HepG2 (cell line): Measurements from ENCODE around the gene ASB3. TPM values are rescaled to one million over a fixed set of nuclear protein-coding genes. Genes with fewer than 3 reads are reported as not detected.

Experiments
- ATAC-seq: fragments of 200-7000 bp; cut with Tn5 transposase; 3 replicates; pipeline ENCODE4 v1.9.1; 2020; ENCODE audit warnings: mild to moderate bottlenecking, moderate library complexity
- BruUV-seq: library from RNA; stranded (reverse); fragments of 400-500 nt; replicated peaks from 2 replicates; lab custom pipeline; 2021; lab: Mats Ljungman, UMichigan
- CTCF ChIA-PET: fragments of 300-600 bp; formaldehyde crosslinking; extraction: SDS; loops from one replicate; lab custom pipeline; 2021; ENCODE audit warnings: low total read pairs, inconsistent platforms, low intra/inter-chr PET ratio; lab: Yijun Ruan, JAX
- POLR2A ChIA-PET: fragments of 350-600 bp; sonication (Branson Sonifier 250); formaldehyde crosslinking; loops from one replicate; lab custom pipeline; 2020; ENCODE audit warnings: antibody characterized with exemption, inconsistent platforms; lab: Yijun Ruan, JAX
- DNase-seq: peaks from one replicate; pipeline ENCODE4 v3.0.0-alpha.2; 2015; ENCODE audit warnings: low spot score
- FAIRE-seq: peaks from 3 replicates; lab custom pipeline; 2011; peaks lifted over from hg19 to GRCh38; lab: Jason Lieb, UNC
- H2AFZ ChIP-seq: one replicate; pipeline ENCODE4 v1.6.1; 2011; ENCODE audit warnings: low read length, inconsistent platforms
- H3K27ac ChIP-seq: fragments of 300-600 bp; 3 replicates; pipeline ENCODE4 v1.8.0; 2011; ENCODE audit warnings: mixed run types, mild to moderate bottlenecking, mixed read lengths, low read length, inconsistent platforms; ENCODE audit not compliant: insufficient read depth; ENCODE audit errors: extremely low read length
- H3K27me3 ChIP-seq, 2 experiments: fragments of 200-600 bp in 1 of 2; 2 replicates in 1 of 2; 3 replicates in 1 of 2; pipeline versions ENCODE4 v1.6.0 to v1.8.0; 2011; ENCODE audit warnings: low read length in 2 of 2, mild to moderate bottlenecking in 2 of 2, moderate library complexity in 2 of 2, inconsistent platforms in 1 of 2; ENCODE audit not compliant: insufficient read depth in 2 of 2, control insufficient read depth in 1 of 2
- H3K36me3 ChIP-seq, 2 experiments: fragments of 200-600 bp in 1 of 2; replicated peaks in 1 of 2; 2 replicates in 1 of 2; 3 replicates in 1 of 2; pipeline versions ENCODE4 v1.5.1 to v1.8.0; 2011; ENCODE audit warnings: low read length in 2 of 2, inconsistent platforms in 1 of 2; ENCODE audit not compliant: insufficient read depth in 2 of 2, control insufficient read depth in 1 of 2
- H3K4me1 ChIP-seq: 2 replicates; pipeline ENCODE4 v1.5.1; 2012; ENCODE audit warnings: low read length, inconsistent platforms; ENCODE audit not compliant: insufficient read depth
- H3K4me2 ChIP-seq: 2 replicates; pipeline ENCODE4 v1.6.0; 2011; ENCODE audit warnings: low read depth, low read length, inconsistent platforms
- H3K4me3 ChIP-seq, 3 experiments: fragments of 200-600 bp in 1 of 3; sonication (generic), shearing (Covaris generic) in 1 of 3; replicated peaks in 1 of 3; 2 replicates each; pipeline ENCODE4 v1.5.1; 2011 to 2016; ENCODE audit warnings: low read length in 3 of 3, inconsistent platforms in 2 of 3, low read depth in 2 of 3, mild to moderate bottlenecking in 2 of 3, control low read depth in 1 of 3, mixed read lengths in 1 of 3; ENCODE audit not compliant: insufficient read depth in 1 of 3
- H3K79me2 ChIP-seq: one replicate; pipeline ENCODE4 v1.6.1; 2011; ENCODE audit warnings: low read length, inconsistent platforms; ENCODE audit not compliant: insufficient read depth
- H3K9ac ChIP-seq: 2 replicates; pipeline ENCODE4 v1.6.0; 2011; ENCODE audit warnings: mild to moderate bottlenecking, low read depth, low read length, inconsistent platforms; ENCODE audit not compliant: insufficient read depth
- H3K9me3 ChIP-seq: 2 replicates; pipeline ENCODE4 v1.5.1; 2012; ENCODE audit warnings: mild to moderate bottlenecking, low read length
- H4K20me1 ChIP-seq: 2 replicates; pipeline ENCODE4 v1.6.0; 2011; ENCODE audit warnings: inconsistent platforms, mild to moderate bottlenecking, low read length, moderate library complexity; ENCODE audit not compliant: insufficient read depth
- AGO1 ChIP-seq: fragments of 200-400 bp; formaldehyde crosslinking; IDR thresholded peaks from 2 replicates; pipeline ENCODE4 v1.6.1; 2017; ENCODE audit warnings: mild to moderate bottlenecking, low read depth, low read length, moderate library complexity; ENCODE audit not compliant: poor library complexity, severe bottlenecking
- ASH2L ChIP-seq: fragments of 300-600, 200-600 bp; sonication (generic); IDR thresholded peaks from 2 replicates; pipeline ENCODE4 v1.7.0; 2017; ENCODE audit warnings: low read depth, mild to moderate bottlenecking, moderate library complexity, mixed read lengths, low read length; ENCODE audit not compliant: insufficient read length
- ZFP1 ChIP-seq: IDR thresholded peaks from 2 replicates; pipeline ENCODE4 v1.6.1; 2016
- ZNF441 ChIP-seq: sonication (generic); formaldehyde crosslinking; IDR thresholded peaks from 2 replicates; pipeline ENCODE4 v1.7.0; 2021; ENCODE audit warnings: missing genetic modification reagents, borderline replicate concordance
- ZNF605 ChIP-seq: sonication (generic); formaldehyde crosslinking; IDR thresholded peaks from 2 replicates; pipeline ENCODE4 v1.8.0; 2022; ENCODE audit warnings: mild to moderate bottlenecking, missing genetic modification reagents
- ZNF7 ChIP-seq: IDR thresholded peaks from 2 replicates; pipeline ENCODE4 v1.6.1; 2016; ENCODE audit warnings: missing biosample characterization, missing genetic modification reagents
- ZNF775 ChIP-seq: sonication (generic); formaldehyde crosslinking; IDR thresholded peaks from 2 replicates; pipeline ENCODE4 v1.4.0; 2020; ENCODE audit warnings: missing genetic modification reagents, mild to moderate bottlenecking, moderate library complexity, borderline replicate concordance
- WGBS: methylation state at CpG from one replicate; pipeline ENCODE4 v1.1.6; 2017; ENCODE audit warnings: low lambda C conversion rate; 5-methylcytosine and 5-hydroxymethylcytosine counted together
- in situ Hi-C: cut with HindIII; loops from 2 replicates; pipeline ENCODE4 v1.10.0; 2017; ENCODE audit warnings: low pct_unique_long_range_greater_than_20kb; ENCODE audit not compliant: extremely low pct_ligation_motif_present
- intact Hi-C: fragments of 100-400 bp; cut with micrococcal nuclease; formaldehyde crosslinking; loops from one replicate; pipeline ENCODE4 v1.10.0; 2022; ENCODE audit not compliant: unreplicated experiment
- polyA plus RNA-seq, 8 experiments: library from polyadenylated mRNA; depleted of rRNA in 3 of 8; stranded (reverse) in 7 of 8; unstranded in 1 of 8; fragments of >200 nt; fragmentation: Illumina TruSeq in 4 of 8; extraction: Trizol in 4 of 8; gene quantifications; 2 replicates each; pipeline versions ENCODE4 v1.2.1 to v1.2.3, GENCODE V29; 2011 to 2016; ENCODE audit warnings: low read depth in 4 of 8, missing spikeins in 1 of 8, mixed read lengths in 1 of 8; ENCODE audit not compliant: insufficient read depth in 1 of 8
- total RNA-seq, 5 experiments: library from RNA; depleted of rRNA; stranded (reverse); fragments of >200 nt; fragmentation: Illumina TruSeq; extraction: Trizol; gene quantifications; 2 replicates each; pipeline ENCODE4 v1.2.3, GENCODE V29; 2016; ENCODE audit warnings: low read depth in 1 of 5
- TF ChIP-seq, protein P1 (sequence below): sonication (generic); formaldehyde crosslinking; conservative IDR thresholded peaks from 2 replicates; pipeline ENCODE4 v1.8.1; 2023; ENCODE audit warnings: missing genetic modification reagents
- TF ChIP-seq, protein P2 (sequence below): sonication (generic); formaldehyde crosslinking; IDR thresholded peaks from 2 replicates; pipeline ENCODE4 v1.5.0; 2020; ENCODE audit warnings: missing genetic modification reagents
- TF ChIP-seq, protein P3 (sequence below): sonication (generic); formaldehyde crosslinking; IDR thresholded peaks from 2 replicates; pipeline ENCODE4 v1.8.1; 2023; ENCODE audit warnings: mild to moderate bottlenecking, inconsistent platforms, moderate library complexity, missing genetic modification reagents, borderline replicate concordance
- TF ChIP-seq, protein P4 (sequence below): sonication (generic); formaldehyde crosslinking; IDR thresholded peaks from 2 replicates; pipeline ENCODE4 v1.5.0; 2020; ENCODE audit warnings: mild to moderate bottlenecking, missing genetic modification reagents

ASB3 gene
- total and polyA plus RNA-seq, 2 of the 13 experiments (the other 11 are each of a cell fraction or from before 2014, with no cell fraction given), result 40.1 to 41.8 TPM

DNA sequence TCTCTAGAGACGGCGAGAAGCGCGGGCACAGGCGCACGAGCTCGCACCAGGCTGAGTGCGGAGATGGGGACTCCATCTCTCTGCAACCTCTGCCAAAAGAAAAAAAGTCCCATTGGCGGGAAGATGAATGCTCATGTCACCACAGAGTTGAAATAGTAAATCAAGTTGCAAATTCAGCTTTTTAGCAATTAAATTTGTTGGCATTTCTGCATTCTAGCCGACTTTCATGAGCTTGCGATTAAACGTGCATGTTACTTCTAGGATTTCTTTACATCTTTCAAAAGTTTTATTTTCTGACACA, 18.6 kb downstream of the ASB3 start:
- H3K27me3 ChIP-seq, result no peaks in the 10 kb centered on the region; a peak in 1 of 5 replicates
- WGBS, result 3% methylated on average over 12 of the region's 12 CpGs
- peak overlapping the region; percentile 76 for H3K9ac ChIP-seq
- peak overlapping the region; percentile 80 to 90 (median 82) for H3K4me3 ChIP-seq
- H3K9me3 ChIP-seq, result no peaks in the 10 kb centered on the region
- H3K27ac ChIP-seq, result peak overlapping the region; percentile 73
- no peak overlapping the region for H2AFZ ChIP-seq
- no peak for DNase-seq
- POLR2A ChIA-PET, result interaction anchor here (0.6 to 7.0 kb wide), 3 partner anchors 18 to 351 kb away, joined by 3 to 53 read pairs (median 4); partner anchors contain the start of genes ASB3, ERLEC1 and PSME4
- intact Hi-C loops (no loop called here), in situ Hi-C loops (no loop called here)
- TF ChIP-seq ZFP1 (CRISPR knock-in tag) (0 out of 2 replicates have a peak, but pooled peaks have one; percentile 8), ASH2L (peak; percentile 0), ZNF7 (CRISPR knock-in tag) (peak; percentile 82), ZNF441 (CRISPR knock-in tag) (no peak), ZNF605 (CRISPR knock-in tag) (no peak), ZNF775 (CRISPR knock-in tag) (no peak; the same call in 1 of the 2 replicates), AGO1 (peak; percentile 17)
- TF ChIP-seq, protein P1, sequence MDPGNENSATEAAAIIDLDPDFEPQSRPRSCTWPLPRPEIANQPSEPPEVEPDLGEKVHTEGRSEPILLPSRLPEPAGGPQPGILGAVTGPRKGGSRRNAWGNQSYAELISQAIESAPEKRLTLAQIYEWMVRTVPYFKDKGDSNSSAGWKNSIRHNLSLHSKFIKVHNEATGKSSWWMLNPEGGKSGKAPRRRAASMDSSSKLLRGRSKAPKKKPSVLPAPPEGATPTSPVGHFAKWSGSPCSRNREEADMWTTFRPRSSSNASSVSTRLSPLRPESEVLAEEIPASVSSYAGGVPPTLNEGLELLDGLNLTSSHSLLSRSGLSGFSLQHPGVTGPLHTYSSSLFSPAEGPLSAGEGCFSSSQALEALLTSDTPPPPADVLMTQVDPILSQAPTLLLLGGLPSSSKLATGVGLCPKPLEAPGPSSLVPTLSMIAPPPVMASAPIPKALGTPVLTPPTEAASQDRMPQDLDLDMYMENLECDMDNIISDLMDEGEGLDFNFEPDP (CRISPR knock-in tag), result no peak
- TF ChIP-seq, protein P2, sequence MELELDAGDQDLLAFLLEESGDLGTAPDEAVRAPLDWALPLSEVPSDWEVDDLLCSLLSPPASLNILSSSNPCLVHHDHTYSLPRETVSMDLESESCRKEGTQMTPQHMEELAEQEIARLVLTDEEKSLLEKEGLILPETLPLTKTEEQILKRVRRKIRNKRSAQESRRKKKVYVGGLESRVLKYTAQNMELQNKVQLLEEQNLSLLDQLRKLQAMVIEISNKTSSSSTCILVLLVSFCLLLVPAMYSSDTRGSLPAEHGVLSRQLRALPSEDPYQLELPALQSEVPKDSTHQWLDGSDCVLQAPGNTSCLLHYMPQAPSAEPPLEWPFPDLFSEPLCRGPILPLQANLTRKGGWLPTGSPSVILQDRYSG, result no peak
- TF ChIP-seq, protein P3, sequence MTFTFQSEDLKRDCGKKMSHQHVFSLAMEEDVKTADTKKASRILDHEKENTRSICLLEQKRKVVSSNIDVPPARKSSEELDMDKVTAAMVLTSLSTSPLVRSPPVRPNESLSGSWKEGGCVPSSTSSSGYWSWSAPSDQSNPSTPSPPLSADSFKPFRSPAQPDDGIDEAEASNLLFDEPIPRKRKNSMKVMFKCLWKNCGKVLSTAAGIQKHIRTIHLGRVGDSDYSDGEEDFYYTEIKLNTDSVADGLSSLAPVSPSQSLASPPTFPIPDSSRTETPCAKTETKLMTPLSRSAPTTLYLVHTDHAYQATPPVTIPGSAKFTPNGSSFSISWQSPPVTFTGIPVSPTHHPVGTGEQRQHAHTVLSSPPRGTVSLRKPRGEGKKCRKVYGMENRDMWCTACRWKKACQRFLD (CRISPR knock-in tag), result 0 out of 2 replicates have a peak, but pooled peaks have one; percentile 6
- TF ChIP-seq, protein P4, sequence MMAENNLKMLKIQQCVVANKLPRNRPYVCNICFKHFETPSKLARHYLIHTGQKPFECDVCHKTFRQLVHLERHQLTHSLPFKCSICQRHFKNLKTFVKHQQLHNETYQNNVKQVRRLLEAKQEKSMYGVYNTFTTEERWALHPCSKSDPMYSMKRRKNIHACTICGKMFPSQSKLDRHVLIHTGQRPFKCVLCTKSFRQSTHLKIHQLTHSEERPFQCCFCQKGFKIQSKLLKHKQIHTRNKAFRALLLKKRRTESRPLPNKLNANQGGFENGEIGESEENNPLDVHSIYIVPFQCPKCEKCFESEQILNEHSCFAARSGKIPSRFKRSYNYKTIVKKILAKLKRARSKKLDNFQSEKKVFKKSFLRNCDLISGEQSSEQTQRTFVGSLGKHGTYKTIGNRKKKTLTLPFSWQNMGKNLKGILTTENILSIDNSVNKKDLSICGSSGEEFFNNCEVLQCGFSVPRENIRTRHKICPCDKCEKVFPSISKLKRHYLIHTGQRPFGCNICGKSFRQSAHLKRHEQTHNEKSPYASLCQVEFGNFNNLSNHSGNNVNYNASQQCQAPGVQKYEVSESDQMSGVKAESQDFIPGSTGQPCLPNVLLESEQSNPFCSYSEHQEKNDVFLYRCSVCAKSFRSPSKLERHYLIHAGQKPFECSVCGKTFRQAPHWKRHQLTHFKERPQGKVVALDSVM (CRISPR knock-in tag), result no peak
- peak overlapping the region; percentile 90 for H3K4me2 ChIP-seq
- ATAC-seq, result peak; percentile 72
- H3K36me3 ChIP-seq, result peaks cover 5 to 21% of the 10 kb centered on the region in 2 experiments
- peaks cover 36% of the 10 kb centered on the region for H3K4me1 ChIP-seq
- FAIRE-seq, result no peak
- peaks cover 56% of the 10 kb centered on the region for H3K79me2 ChIP-seq
- no peaks in the 10 kb centered on the region; the same call in none of the 2 replicates for H4K20me1 ChIP-seq
- CTCF ChIA-PET, result no interaction called here
- no TSS peak for BruUV-seq
